H9 (cell line): ENCODE results near the gene TBC1D22A. TPM values are rescaled to one million over a fixed set of nuclear protein-coding genes. Genes with fewer than 3 reads are reported as not detected.

Source experiments
- DNase-seq: peaks from one replicate; pipeline ENCODE4 v3.0.0-alpha.2; 2017
- H2AFZ ChIP-seq: one replicate; pipeline ENCODE4 v1.6.1; 2013; ENCODE audit warnings: mild to moderate bottlenecking, low read length, control low read depth, moderate library complexity
- H2AK5ac ChIP-seq: 2 replicates; pipeline ENCODE4 v1.6.1; 2013; ENCODE audit warnings: low read length, control low read depth, mixed read lengths; ENCODE audit not compliant: insufficient read length
- H2BK120ac ChIP-seq: one replicate; pipeline ENCODE4 v1.6.1; 2013; ENCODE audit warnings: low read depth, mild to moderate bottlenecking, low read length, control low read depth, inconsistent platforms; ENCODE audit not compliant: poor library complexity, severe bottlenecking
- H2BK12ac ChIP-seq: 2 replicates; pipeline ENCODE4 v1.6.1; 2013; ENCODE audit warnings: low read length, control low read depth, mixed read lengths, low read depth; ENCODE audit not compliant: insufficient read length
- H2BK15ac ChIP-seq: 2 replicates; pipeline ENCODE4 v1.6.1; 2013; ENCODE audit warnings: low read depth, low read length, control low read depth
- H2BK20ac ChIP-seq: one replicate; pipeline ENCODE4 v1.6.1; 2013; ENCODE audit warnings: low read depth, mild to moderate bottlenecking, low read length, control low read depth, inconsistent platforms; ENCODE audit not compliant: poor library complexity, severe bottlenecking
- H2BK5ac ChIP-seq: 2 replicates; pipeline ENCODE4 v1.6.1; 2013; ENCODE audit warnings: low read length, control low read depth, mixed read lengths; ENCODE audit not compliant: insufficient read length
- H3K14ac ChIP-seq: 2 replicates; pipeline ENCODE4 v1.6.1; 2013; ENCODE audit warnings: low read length, control low read depth; ENCODE audit not compliant: insufficient read depth
- H3K18ac ChIP-seq: 2 replicates; pipeline ENCODE4 v1.6.1; 2013; ENCODE audit warnings: low read depth, mild to moderate bottlenecking, mixed read lengths, low read length, control low read depth; ENCODE audit not compliant: insufficient read length
- H3K23ac ChIP-seq: 2 replicates; pipeline ENCODE4 v1.6.1; 2013; ENCODE audit warnings: low read length, control low read depth, mixed read lengths, low read depth; ENCODE audit not compliant: insufficient read length
- H3K23me2 ChIP-seq: 2 replicates; pipeline ENCODE4 v1.6.1; 2013; ENCODE audit warnings: low read depth, mild to moderate bottlenecking, mixed read lengths, low read length, control low read depth; ENCODE audit not compliant: insufficient read length, poor library complexity, severe bottlenecking
- H3K27ac ChIP-seq: 2 replicates; pipeline ENCODE4 v1.5.1; 2013; ENCODE audit warnings: low read length, control low read depth, mixed read lengths, low read depth; ENCODE audit not compliant: insufficient read length
- H3K27me3 ChIP-seq: 2 replicates; pipeline ENCODE4 v1.6.1; 2013; ENCODE audit warnings: low read length, control low read depth, inconsistent platforms; ENCODE audit not compliant: insufficient read depth
- H3K4ac ChIP-seq: 2 replicates; pipeline ENCODE4 v1.6.1; 2013; ENCODE audit warnings: low read depth, mild to moderate bottlenecking, control low read depth, inconsistent platforms, low read length, moderate library complexity
- H3K4me1 ChIP-seq: 2 replicates; pipeline ENCODE4 v1.6.1; 2013; ENCODE audit warnings: low read length, control low read depth, inconsistent platforms; ENCODE audit not compliant: insufficient read depth
- H3K4me2 ChIP-seq: 2 replicates; pipeline ENCODE4 v1.6.1; 2013; ENCODE audit warnings: low read length, control low read depth, mixed read lengths; ENCODE audit not compliant: insufficient read length, insufficient read depth
- H3K56ac ChIP-seq: 2 replicates; pipeline ENCODE4 v1.6.1; 2013; ENCODE audit warnings: low read depth, mild to moderate bottlenecking, mixed read lengths, low read length, control low read depth; ENCODE audit not compliant: insufficient read length
- H3K79me1 ChIP-seq: 2 replicates; pipeline ENCODE4 v1.6.1; 2013; ENCODE audit warnings: low read depth, mild to moderate bottlenecking, moderate library complexity, low read length, control low read depth, inconsistent platforms; ENCODE audit not compliant: insufficient read depth, poor library complexity, severe bottlenecking
- H3K79me2 ChIP-seq: 2 replicates; pipeline ENCODE4 v1.6.1; 2013; ENCODE audit warnings: low read length, control low read depth, inconsistent platforms; ENCODE audit not compliant: insufficient read depth
- H3K9ac ChIP-seq: 2 replicates; pipeline ENCODE4 v1.6.1; 2013; ENCODE audit warnings: low read length, control low read depth, mixed read lengths; ENCODE audit not compliant: insufficient read length; ENCODE audit errors: extremely low read depth
- H3K9me3 ChIP-seq: one replicate; pipeline ENCODE4 v1.6.1; 2013; ENCODE audit warnings: low read depth, low read length, inconsistent platforms; ENCODE audit not compliant: control insufficient read depth
- H3T11ph ChIP-seq: one replicate; pipeline ENCODE4 v1.6.1; 2013; ENCODE audit warnings: mild to moderate bottlenecking, low read length, control low read depth, inconsistent platforms
- H4K20me1 ChIP-seq: one replicate; pipeline ENCODE4 v1.6.1; 2013; ENCODE audit not compliant: control insufficient read depth, insufficient read length, insufficient read depth
- H4K5ac ChIP-seq: 2 replicates; pipeline ENCODE4 v1.6.1; 2013; ENCODE audit warnings: low read depth, mild to moderate bottlenecking, mixed read lengths, low read length, control low read depth; ENCODE audit not compliant: insufficient read length
- H4K8ac ChIP-seq: replicated peaks from 2 replicates; pipeline ENCODE4 v1.6.1; 2013; ENCODE audit warnings: low read length, control low read depth, mixed read lengths, low read depth; ENCODE audit not compliant: insufficient read length
- H4K91ac ChIP-seq: 2 replicates; pipeline ENCODE4 v1.6.1; 2013; ENCODE audit warnings: low read depth, mild to moderate bottlenecking, moderate library complexity, mixed read lengths, low read length, control low read depth; ENCODE audit not compliant: insufficient read length
- H3K27ac Mint-ChIP-seq, 3 experiments: 2 replicates in 2 of 3; 3 replicates in 1 of 3; pipeline ENCODE4 v1.8.0; 2020 to 2021; ENCODE audit warnings: mixed read lengths in 3 of 3, mild to moderate bottlenecking in 1 of 3, moderate library complexity in 1 of 3
- H3K27me3 Mint-ChIP-seq: 2 replicates; pipeline ENCODE4 v1.8.0; 2021; ENCODE audit warnings: low read depth, mild to moderate bottlenecking, moderate library complexity, mixed read lengths
- H3K36me3 Mint-ChIP-seq, 3 experiments: 2 replicates in 2 of 3; 3 replicates in 1 of 3; pipeline ENCODE4 v1.8.0; 2020 to 2021; ENCODE audit warnings: low read depth in 3 of 3, mixed read lengths in 3 of 3; ENCODE audit not compliant: insufficient read depth in 1 of 3
- H3K4me1 Mint-ChIP-seq, 2 experiments: 2 replicates each; pipeline ENCODE4 v1.8.0; 2020; ENCODE audit warnings: mixed read lengths in 2 of 2
- H3K4me3 Mint-ChIP-seq, 2 experiments: 2 replicates in 1 of 2; 3 replicates in 1 of 2; pipeline ENCODE4 v1.8.0; 2020 to 2021; ENCODE audit warnings: mild to moderate bottlenecking in 2 of 2, mixed read lengths in 2 of 2, moderate library complexity in 1 of 2
- H3K9me3 Mint-ChIP-seq, 2 experiments: 2 replicates in 1 of 2; 3 replicates in 1 of 2; pipeline ENCODE4 v1.8.0; 2020; ENCODE audit warnings: mild to moderate bottlenecking in 2 of 2, mixed read lengths in 2 of 2, moderate library complexity in 1 of 2
- CTCF ChIP-seq: fragments of 200-600 bp; sonication (generic); conservative IDR thresholded peaks from 3 replicates; pipeline ENCODE4 v1.8.0; 2021; ENCODE audit warnings: antibody characterized with exemption, mild to moderate bottlenecking
- WGBS: extraction: QIAGEN DNeasy Blood & Tissue Kit; methylation state at CpG from one replicate; pipeline ENCODE4 v1.1.7; 2013; ENCODE audit warnings: missing lambda C conversion rate, low lambda C conversion rate, mixed read lengths; ENCODE audit not compliant: insufficient read length; ENCODE audit errors: extremely low coverage; 5-methylcytosine and 5-hydroxymethylcytosine counted together
- total RNA-seq: library from RNA; stranded (reverse); gene quantifications from 2 replicates; pipeline ENCODE4 v1.2.1, GENCODE V29; 2021

Gene TBC1D22A
- total RNA-seq, 1 experiment from 2014 or later = 20.8 TPM

GRCh38 chr22:47146391-47146790, 383.9 kb downstream of the TBC1D22A start:
- Histone ChIP-seq H3T11ph (no peak overlapping the region), H3K4me2 (no peak overlapping the region), H3K27me3 (no peaks in the 10 kb centered on the region), H3K4me1 (no peaks in the 10 kb centered on the region), H3K27ac (no peak overlapping the region), H3K9ac (no peak overlapping the region), H4K91ac (no peak overlapping the region), H2AFZ (no peak overlapping the region), H4K5ac (no peak overlapping the region), H4K8ac (no peak overlapping the region), H2AK5ac (no peak overlapping the region), H2BK5ac (no peak overlapping the region), H2BK20ac (no peak overlapping the region), H3K14ac (no peak overlapping the region), H3K23me2 (no peaks in the 10 kb centered on the region), H3K79me1 (no peaks in the 10 kb centered on the region), H2BK12ac (no peak overlapping the region), H2BK120ac (no peak overlapping the region), H4K20me1 (no peaks in the 10 kb centered on the region), H3K79me2 (no peaks in the 10 kb centered on the region), H3K9me3 (no peaks in the 10 kb centered on the region), H3K18ac (no peak overlapping the region), H3K4ac (no peak overlapping the region), H3K23ac (no peak overlapping the region), H2BK15ac (no peak overlapping the region), H3K56ac (no peak overlapping the region)
- Mint-ChIP-seq H3K4me1 (peaks cover 0 to 2% of the 10 kb centered on the region in 2 experiments; a peak in 1 of 4 replicates), H3K27ac (peak overlapping the region in 2 of 3 experiments; percentile 13 to 67; a peak in 2 of 7 replicates), H3K9me3 (no peaks in the 10 kb centered on the region; a peak in 1 of 5 replicates), H3K4me3 (no peak overlapping the region; a peak in 1 of 5 replicates), H3K36me3 (no peaks in the 10 kb centered on the region), H3K27me3 (no peaks in the 10 kb centered on the region)
- TF ChIP-seq CTCF = no peak
- no peak for DNase-seq
- no CpG with 5 or more reads among the region's 11 CpGs for WGBS
